Measurements from ENCODE around the gene NOSTRIN. TPM values are rescaled to one million over a fixed set of nuclear protein-coding genes. Genes with fewer than 3 reads are reported as not detected.
"Not testable (repeated sequence)": the region's sequence is repeated elsewhere in the genome, so short reads cannot be mapped to it uniquely, and the experiment has no call there.

The NOSTRIN gene
- total RNA-seq, 2 experiments from 2014 or later = not detected

GRCh38 chr2:168791140-168791539 lies 11.3 kb upstream of the NOSTRIN start:
- H3K27me3 Mint-ChIP-seq; DNase-seq; H3K36me3 Mint-ChIP-seq (ENCODE audit: low read depth); H3K9me3 Mint-ChIP-seq (ENCODE audit: low read depth); ATAC-seq; POLR2A ChIA-PET; H3K4me3 Mint-ChIP-seq; CTCF ChIA-PET; H3K4me1 Mint-ChIP-seq; H3K27ac Mint-ChIP-seq; intact Hi-C loops (cut with DNase I, micrococcal nuclease): not testable (repeated sequence)

GRCh38 chr2:168793596-168793995 lies 8.8 kb upstream of the NOSTRIN start:
- no peak overlapping the region for H3K4me3 Mint-ChIP-seq
- no peaks in the 10 kb centered on the region for H3K4me1 Mint-ChIP-seq
- intact Hi-C loops (cut with DNase I, micrococcal nuclease) = no loop called here
- POLR2A ChIA-PET = no interaction called here
- ATAC-seq (no peak), DNase-seq (no peak)
- CTCF ChIA-PET = no interaction called here
- no peaks in the 10 kb centered on the region for H3K27me3 Mint-ChIP-seq
- no peaks in the 10 kb centered on the region for H3K9me3 Mint-ChIP-seq (ENCODE audit: low read depth)
- H3K27ac Mint-ChIP-seq = no peak overlapping the region
- H3K36me3 Mint-ChIP-seq (ENCODE audit: low read depth) = no peaks in the 10 kb centered on the region

GRCh38 chr2:168794968-168795367 lies 7.5 kb upstream of the NOSTRIN start:
- H3K4me1 Mint-ChIP-seq = no peaks in the 10 kb centered on the region
- intact Hi-C loops (cut with DNase I, micrococcal nuclease) = no loop called here
- no peak for DNase-seq
- H3K27me3 Mint-ChIP-seq = no peaks in the 10 kb centered on the region
- H3K27ac Mint-ChIP-seq = no peak overlapping the region
- H3K36me3 Mint-ChIP-seq (ENCODE audit: low read depth) = no peaks in the 10 kb centered on the region
- H3K4me3 Mint-ChIP-seq = no peak overlapping the region
- ATAC-seq = no peak
- POLR2A ChIA-PET = no interaction called here
- CTCF ChIA-PET = no interaction called here
- H3K9me3 Mint-ChIP-seq (ENCODE audit: low read depth) = no peaks in the 10 kb centered on the region

- no peak for ATAC-seq
- Mint-ChIP-seq H3K27me3 (no peaks in the 10 kb centered on the region), H3K36me3 (ENCODE audit: low read depth) (no peaks in the 10 kb centered on the region), H3K9me3 (ENCODE audit: low read depth) (no peaks in the 10 kb centered on the region), H3K27ac (no peak overlapping the region), H3K4me3 (no peak overlapping the region), H3K4me1 (no peaks in the 10 kb centered on the region)
- ChIA-PET CTCF (no interaction called here), POLR2A (no interaction called here)
- intact Hi-C loops (cut with DNase I, micrococcal nuclease) = no loop called here
- DNase-seq = no peak
These were observed 6.3 kb upstream of the NOSTRIN start for GRCh38 chr2:168796090-168796577.

GRCh38 chr2:168796583-168797285 lies 5.7 kb upstream of the NOSTRIN start:
- Mint-ChIP-seq H3K9me3 (ENCODE audit: low read depth) (no peaks in the 10 kb centered on the region), H3K4me1 (no peaks in the 10 kb centered on the region), H3K27me3 (no peaks in the 10 kb centered on the region), H3K4me3 (no peak overlapping the region), H3K27ac (no peak overlapping the region), H3K36me3 (ENCODE audit: low read depth) (no peaks in the 10 kb centered on the region)
- CTCF ChIA-PET = no interaction called here
- POLR2A ChIA-PET = no interaction called here
- intact Hi-C loops (cut with DNase I, micrococcal nuclease) = no loop called here
- DNase-seq (no peak), ATAC-seq (no peak)

GRCh38 chr2:168797286-168797655 lies 5.2 kb upstream of the NOSTRIN start:
- POLR2A ChIA-PET = no interaction called here
- no peak overlapping the region for H3K27ac Mint-ChIP-seq
- H3K9me3 Mint-ChIP-seq (ENCODE audit: low read depth) = no peaks in the 10 kb centered on the region
- no peaks in the 10 kb centered on the region for H3K36me3 Mint-ChIP-seq (ENCODE audit: low read depth)
- H3K4me1 Mint-ChIP-seq = no peaks in the 10 kb centered on the region
- DNase-seq = no peak
- CTCF ChIA-PET = no interaction called here
- ATAC-seq = no peak
- intact Hi-C loops (cut with DNase I, micrococcal nuclease) = no loop called here
- no peak overlapping the region for H3K4me3 Mint-ChIP-seq
- no peaks in the 10 kb centered on the region for H3K27me3 Mint-ChIP-seq

- Mint-ChIP-seq H3K9me3 (ENCODE audit: low read depth) (no peaks in the 10 kb centered on the region), H3K36me3 (ENCODE audit: low read depth) (no peaks in the 10 kb centered on the region), H3K27ac (no peak overlapping the region), H3K4me1 (no peaks in the 10 kb centered on the region), H3K27me3 (no peaks in the 10 kb centered on the region), H3K4me3 (no peak overlapping the region)
- ChIA-PET CTCF (interaction anchor here (0.6 to 1.1 kb wide), 2 partner anchors 24 to 1525 kb away, joined by 3 read pairs; no protein-coding TSS in a partner anchor), POLR2A (no interaction called here)
- intact Hi-C loops (cut with DNase I, micrococcal nuclease) = no loop called here
- DNase-seq (no peak), ATAC-seq (no peak)
These were observed 4.2 kb upstream of the NOSTRIN start for GRCh38 chr2:168798076-168798887.

- intact Hi-C loops (cut with DNase I, micrococcal nuclease) = no loop called here
- CTCF ChIA-PET = interaction anchor here (0.6 to 1.1 kb wide), 2 partner anchors 25 to 1525 kb away, joined by 3 read pairs; no protein-coding TSS in a partner anchor
- no peaks in the 10 kb centered on the region for H3K36me3 Mint-ChIP-seq (ENCODE audit: low read depth)
- H3K9me3 Mint-ChIP-seq (ENCODE audit: low read depth) = no peaks in the 10 kb centered on the region
- no peaks in the 10 kb centered on the region for H3K27me3 Mint-ChIP-seq
- DNase-seq (no peak), ATAC-seq (no peak)
- H3K4me1 Mint-ChIP-seq = no peaks in the 10 kb centered on the region
- no peak overlapping the region for H3K4me3 Mint-ChIP-seq
- no peak overlapping the region for H3K27ac Mint-ChIP-seq
- POLR2A ChIA-PET = no interaction called here
These were observed 3.5 kb upstream of the NOSTRIN start for GRCh38 chr2:168798888-168799410.

GRCh38 chr2:168801471-168801870 lies 966 bp upstream of the NOSTRIN start:
- Mint-ChIP-seq H3K36me3 (ENCODE audit: low read depth) (no peaks in the 10 kb centered on the region), H3K27ac (no peak overlapping the region), H3K9me3 (ENCODE audit: low read depth) (no peaks in the 10 kb centered on the region), H3K4me1 (no peaks in the 10 kb centered on the region), H3K27me3 (no peaks in the 10 kb centered on the region), H3K4me3 (no peak overlapping the region)
- no peak for DNase-seq
- ATAC-seq = no peak
- intact Hi-C loops (cut with DNase I, micrococcal nuclease) = no loop called here
- ChIA-PET CTCF (interaction anchor here (0.7 kb wide), 1 partner anchor 457 kb away, joined by 3 read pairs; no protein-coding TSS in a partner anchor), POLR2A (no interaction called here)

- intact Hi-C loops (cut with DNase I, micrococcal nuclease) = no loop called here
- Mint-ChIP-seq H3K36me3 (ENCODE audit: low read depth) (no peaks in the 10 kb centered on the region), H3K9me3 (ENCODE audit: low read depth) (no peaks in the 10 kb centered on the region), H3K4me1 (no peaks in the 10 kb centered on the region), H3K27me3 (no peaks in the 10 kb centered on the region), H3K4me3 (no peak overlapping the region), H3K27ac (no peak overlapping the region)
- POLR2A ChIA-PET = no interaction called here
- no peak for DNase-seq
- CTCF ChIA-PET = no interaction called here
- ATAC-seq = no peak
These were observed 655 bp downstream of the NOSTRIN start for GRCh38 chr2:168802859-168803725.

- POLR2A ChIA-PET = no interaction called here
- H3K9me3 Mint-ChIP-seq (ENCODE audit: low read depth) = no peaks in the 10 kb centered on the region
- intact Hi-C loops (cut with DNase I, micrococcal nuclease) = no loop called here
- ATAC-seq (no peak), DNase-seq (no peak)
- H3K4me3 Mint-ChIP-seq = no peak overlapping the region
- H3K4me1 Mint-ChIP-seq = no peaks in the 10 kb centered on the region
- CTCF ChIA-PET = interaction anchor here (0.8 kb wide), 1 partner anchor 9 kb away, joined by 3 read pairs; no protein-coding TSS in a partner anchor
- H3K36me3 Mint-ChIP-seq (ENCODE audit: low read depth) = no peaks in the 10 kb centered on the region
- no peak overlapping the region for H3K27ac Mint-ChIP-seq
- H3K27me3 Mint-ChIP-seq = no peaks in the 10 kb centered on the region
These were observed 1.8 kb downstream of the NOSTRIN start for GRCh38 chr2:168804214-168804613.
